GOT3 (cell line): ENCODE measurements around the gene FRMD8.
A peak's percentile ranks its signal among the peaks of the same experiment; 100 is the strongest.

ENCODE experiments used
- DNase-seq: peaks from one replicate; lab custom pipeline; 2025; ENCODE audit warnings: mixed read lengths; lab: John Stamatoyannopoulos, UW

FRMD8 gene

DNA sequence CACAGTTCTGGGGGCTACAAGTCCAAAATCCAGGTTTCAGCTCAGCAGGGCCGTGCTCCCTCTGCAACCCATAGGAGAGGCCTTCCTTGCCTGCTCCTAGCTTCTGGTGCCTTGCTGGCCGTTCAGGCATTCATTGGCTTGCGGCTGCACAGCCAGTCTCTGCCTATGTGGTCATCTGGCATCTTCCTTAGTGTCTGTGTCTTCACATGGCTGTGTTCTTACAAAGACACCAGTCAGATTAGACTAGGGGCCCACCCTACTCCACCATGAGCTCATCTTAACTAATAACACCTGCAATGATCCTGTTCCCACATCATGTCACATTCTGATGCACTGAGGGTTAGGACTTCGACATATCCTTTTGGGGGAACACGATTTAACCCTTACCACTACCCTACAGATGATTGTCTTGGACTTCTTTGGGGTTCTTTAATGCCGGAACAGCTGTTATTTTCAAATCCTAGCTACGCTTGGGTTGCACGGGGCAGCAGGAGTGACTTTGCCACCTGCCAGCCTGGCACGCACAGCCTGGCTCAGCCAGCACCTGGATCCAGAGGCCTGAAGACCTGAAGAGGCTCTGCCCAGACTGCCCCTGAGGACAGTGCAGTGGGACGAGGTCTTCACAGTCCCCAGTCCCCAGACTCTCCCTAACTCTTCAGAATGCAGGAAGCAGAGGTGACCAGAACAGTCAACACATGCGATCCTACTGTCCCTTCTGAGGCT, 28.5 kb downstream of the FRMD8 start:
- no peak for DNase-seq

DNA sequence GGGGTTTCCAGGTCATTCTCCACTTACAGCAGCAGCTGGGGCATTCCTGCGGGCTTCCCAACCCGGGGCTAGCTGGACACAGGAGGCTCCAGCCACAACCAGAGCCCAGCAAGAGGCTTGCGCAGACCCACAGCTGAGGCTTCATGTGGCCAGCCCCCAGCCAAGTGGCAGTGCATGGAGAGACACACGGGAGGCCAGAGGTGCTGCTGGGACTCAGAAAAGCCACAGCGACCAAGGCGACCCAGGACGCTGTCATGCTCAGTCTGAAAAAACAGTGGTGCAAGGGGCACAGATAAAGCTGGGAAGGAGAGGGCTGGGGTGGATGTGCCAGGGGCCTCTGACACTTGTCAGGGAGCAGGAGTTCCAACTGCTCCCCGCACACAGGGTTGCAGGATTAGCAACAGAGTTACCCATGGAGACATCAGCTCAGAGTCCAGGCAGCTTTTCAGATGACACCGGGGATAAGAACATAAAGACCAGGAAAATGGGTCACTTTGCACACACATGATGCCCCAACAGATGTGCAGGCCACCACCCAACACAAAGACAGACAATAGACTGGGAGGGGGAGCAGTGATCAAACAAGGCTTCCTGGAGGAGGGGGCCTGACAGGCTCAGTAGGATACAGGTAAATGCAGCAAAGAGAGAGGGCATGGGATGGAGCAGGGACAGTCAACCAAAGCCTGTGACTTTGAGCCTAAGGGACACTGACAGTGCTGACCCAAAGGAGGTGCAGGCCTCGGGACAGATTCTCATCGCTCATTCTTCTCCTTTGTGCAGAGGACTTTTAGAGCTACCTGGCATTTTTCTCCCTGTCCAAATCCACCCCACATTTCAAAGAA, 29.3 kb downstream of the FRMD8 start:
- no peak for DNase-seq

DNA sequence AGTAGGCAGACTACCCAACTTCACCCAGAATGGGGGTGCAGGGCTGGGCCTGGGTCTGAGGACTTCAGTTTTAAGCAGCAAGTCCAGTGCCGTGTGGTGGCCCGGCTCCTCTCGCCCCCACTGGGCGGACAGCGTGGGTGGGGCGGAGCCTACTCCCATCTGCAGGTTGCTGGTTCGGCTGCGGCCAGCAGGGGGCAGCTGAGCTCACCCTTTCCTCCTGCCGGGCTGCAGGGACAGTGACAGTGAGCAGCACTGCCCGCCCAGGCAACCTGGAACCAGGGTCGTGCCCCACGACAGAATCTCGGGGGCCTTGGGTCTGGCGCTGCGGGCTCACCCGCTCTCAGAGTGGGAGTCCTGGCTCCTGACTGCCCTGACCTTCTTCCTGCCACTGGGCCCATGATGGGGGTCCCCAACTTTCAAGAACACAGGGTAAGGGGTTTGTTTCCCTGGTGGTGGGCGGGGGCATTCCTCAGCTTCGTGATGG, 29.9 kb downstream of the FRMD8 start:
- peak; percentile 36 for DNase-seq

DNA sequence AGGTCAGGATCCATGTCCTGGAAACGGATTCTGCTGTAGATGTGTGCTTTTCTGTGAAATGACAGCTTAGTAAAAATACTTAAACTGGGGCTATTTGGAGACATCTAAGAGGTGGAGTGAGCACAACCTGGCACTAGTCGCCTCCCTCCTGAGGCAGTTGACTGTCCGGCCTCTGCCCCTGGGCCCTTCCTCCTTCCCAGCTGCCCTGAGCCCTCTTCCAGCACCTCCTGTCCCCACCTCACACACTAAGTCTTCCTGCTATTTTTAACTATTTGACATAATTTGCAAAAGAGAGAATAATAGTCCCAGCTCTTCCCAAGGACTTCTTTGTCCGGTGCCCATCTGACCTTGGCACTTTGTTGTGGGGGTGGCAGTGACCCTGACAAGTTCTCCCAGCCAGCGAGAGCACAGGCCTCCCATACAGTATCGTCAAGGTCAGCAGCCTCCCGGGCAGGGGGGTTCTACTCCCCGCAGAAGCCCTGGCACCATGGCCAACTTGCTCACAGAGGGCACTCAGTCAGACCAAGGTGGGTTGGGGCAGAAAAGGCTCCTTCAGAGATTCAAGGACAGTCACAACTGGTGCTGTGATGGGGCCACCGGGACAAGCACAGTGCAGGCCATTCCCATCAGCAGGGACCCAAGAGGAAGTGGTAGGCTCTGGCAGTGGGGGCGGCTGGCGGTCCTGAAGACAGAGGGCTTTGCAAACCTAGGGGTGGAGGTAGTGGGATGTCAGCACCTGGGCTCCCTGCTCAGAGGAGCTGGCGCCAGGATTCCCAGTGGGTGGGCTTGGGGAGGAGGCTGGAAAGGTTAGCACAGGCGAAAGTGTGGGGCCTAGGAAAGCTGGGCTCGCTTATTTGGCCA, 30.6 kb downstream of the FRMD8 start:
- no peak for DNase-seq

DNA sequence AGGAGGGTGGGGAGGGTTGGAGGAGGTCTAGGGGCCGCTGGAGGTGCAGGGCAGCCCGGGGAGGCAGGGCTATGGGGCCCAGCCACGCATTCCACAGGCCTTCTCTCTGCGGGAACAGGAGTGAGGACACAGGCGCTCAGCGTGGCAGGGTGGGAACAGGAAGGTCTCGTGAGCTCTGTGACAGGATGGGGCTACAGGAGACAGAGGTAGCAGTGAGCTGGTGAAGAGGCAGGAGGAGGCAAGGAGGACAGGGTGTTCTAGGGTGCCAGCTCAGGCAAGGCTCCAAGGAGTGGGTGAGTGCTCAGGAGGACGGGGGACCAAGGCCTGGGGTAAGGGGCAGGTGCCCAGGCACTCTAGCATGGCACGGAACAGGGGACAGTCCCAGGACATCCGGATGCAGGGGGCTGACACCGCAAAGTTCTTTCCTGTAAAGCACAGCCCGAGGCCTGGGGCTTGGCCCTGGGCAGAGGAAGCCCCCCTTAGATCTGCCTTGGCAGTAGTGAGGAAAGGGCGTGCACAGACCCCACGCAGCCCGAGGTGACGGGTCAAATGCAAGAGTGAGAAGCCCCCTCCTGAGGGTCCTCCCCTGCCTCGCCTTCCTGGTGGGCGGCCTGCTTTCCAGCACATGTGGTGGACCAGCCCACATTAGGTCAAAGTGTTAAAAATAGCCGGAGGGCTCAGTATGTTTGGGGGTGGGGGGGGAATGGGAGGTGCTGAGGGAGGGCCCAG, 31.4 kb downstream of the FRMD8 start:
- no peak for DNase-seq

DNA sequence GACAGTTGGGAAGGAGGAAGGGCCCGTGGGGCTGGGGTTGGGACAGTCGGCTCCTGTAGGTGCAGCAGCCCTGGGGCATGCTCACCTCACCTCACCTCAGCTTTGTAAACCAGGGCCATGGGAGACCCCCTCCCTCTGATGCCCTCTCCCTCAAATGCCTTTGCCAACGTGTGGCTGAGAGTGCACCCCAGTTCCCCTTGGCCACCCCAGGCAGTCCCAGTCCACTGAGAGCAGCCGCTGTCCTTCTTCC, 31.9 kb downstream of the FRMD8 start:
- no peak for DNase-seq

DNA sequence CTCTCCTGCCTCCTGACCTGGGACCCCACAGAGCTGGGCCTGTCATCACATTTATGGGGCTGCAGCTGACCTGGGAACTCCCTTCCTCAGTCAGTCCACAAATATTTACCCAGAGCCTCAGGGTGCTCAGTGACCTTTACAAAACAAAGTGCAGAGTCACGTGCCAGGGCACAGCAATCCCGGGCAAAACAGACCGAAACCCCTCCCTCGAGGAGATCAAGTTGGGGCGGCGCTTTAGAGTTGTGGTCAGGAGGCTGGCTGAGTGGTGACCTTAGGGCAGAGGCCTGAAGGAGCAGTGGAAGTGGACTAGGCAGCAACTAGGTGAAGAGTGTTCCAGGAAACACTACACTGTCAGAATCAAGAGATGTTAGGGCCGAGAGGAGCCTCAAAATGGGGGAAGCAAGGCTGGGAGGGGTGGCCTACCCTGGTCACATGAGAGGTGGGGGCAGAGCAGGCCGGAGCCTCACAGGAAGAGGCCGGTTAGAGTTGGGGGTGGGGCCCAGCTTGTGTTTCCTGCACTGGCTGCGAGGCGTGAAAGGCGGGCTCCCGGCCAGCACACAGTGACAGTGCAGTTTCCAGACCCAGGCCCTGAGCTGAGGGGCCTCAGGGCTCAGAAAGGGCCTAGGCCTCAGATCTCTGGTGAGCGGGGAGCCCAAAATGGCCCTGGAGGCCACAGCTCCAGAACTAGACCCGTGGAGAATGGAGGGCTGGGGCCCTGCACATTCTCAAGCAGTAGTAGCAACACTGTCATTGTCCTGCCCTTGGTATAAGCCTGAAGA, 32.4 kb downstream of the FRMD8 start:
- peak; percentile 78 for DNase-seq

DNA sequence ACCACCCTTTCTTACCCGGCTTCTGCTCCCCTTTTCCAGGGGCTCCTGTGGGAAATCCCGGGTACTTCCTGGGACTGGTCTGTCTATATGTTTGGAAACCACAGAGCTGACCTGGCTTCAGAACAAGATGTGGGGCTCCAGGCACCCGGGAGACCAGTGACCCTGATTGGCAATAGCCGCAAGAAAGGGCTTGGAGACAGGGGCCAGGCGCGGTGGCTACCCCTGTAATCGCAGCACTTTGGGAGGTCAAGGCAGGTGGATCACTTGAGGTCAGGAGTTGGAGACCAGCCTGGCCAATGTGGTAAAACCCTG, 33.0 kb downstream of the FRMD8 start:
- DNase-seq = no peak

DNA sequence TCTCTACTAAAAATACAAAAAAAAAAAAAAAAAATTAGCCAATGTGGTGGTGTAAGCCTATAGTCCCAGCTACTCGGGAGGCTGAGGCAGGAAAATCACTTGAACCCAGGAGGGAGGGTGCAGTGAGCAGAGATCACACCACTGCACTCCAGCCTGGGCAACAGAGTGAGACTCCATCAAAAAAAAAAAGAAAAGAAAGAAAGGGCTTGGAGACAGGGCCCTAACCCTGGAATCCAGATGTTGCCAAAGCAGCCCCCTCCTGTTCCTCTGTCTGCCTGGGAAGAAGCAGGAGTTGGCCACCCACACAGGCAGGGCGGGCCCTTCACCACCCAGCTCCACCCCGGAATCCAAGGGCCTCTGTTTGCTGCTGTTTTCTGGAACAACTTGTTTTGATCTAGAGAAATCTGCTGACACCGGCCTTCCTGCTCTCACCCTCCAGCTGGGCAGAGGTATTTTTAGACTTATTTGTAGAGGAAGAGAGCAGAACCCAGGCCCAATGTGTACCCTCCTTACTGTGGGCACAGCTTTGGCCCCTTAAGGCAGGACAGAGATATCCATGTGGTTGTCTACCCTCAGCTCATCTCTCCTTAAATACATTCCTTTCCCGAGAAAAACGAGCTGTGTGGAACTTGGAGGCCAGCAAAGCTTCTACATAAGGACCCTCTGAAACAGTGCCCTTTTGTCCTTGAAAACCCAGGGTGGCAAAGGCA, 33.5 kb downstream of the FRMD8 start:
- no peak for DNase-seq

DNA sequence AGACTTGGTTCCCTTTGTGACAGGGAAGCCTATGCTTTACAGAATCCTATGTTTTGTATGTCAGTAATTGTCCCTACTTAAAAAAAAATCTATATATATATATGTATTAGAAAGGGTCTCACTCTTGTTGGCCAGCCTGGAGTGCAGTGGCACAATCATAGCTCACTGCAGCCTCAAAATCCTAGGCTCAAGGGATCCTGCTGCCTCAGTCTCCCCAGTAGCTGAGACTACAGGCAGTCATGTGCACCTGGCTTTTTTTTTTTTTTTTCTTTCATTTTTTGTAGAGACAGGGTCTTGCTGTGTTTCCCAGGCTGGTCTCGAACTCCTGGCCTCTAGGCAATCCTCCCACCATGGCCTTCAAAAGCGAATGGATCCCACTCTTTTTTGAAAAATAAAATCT, 34.1 kb downstream of the FRMD8 start:
- DNase-seq = no peak

DNA sequence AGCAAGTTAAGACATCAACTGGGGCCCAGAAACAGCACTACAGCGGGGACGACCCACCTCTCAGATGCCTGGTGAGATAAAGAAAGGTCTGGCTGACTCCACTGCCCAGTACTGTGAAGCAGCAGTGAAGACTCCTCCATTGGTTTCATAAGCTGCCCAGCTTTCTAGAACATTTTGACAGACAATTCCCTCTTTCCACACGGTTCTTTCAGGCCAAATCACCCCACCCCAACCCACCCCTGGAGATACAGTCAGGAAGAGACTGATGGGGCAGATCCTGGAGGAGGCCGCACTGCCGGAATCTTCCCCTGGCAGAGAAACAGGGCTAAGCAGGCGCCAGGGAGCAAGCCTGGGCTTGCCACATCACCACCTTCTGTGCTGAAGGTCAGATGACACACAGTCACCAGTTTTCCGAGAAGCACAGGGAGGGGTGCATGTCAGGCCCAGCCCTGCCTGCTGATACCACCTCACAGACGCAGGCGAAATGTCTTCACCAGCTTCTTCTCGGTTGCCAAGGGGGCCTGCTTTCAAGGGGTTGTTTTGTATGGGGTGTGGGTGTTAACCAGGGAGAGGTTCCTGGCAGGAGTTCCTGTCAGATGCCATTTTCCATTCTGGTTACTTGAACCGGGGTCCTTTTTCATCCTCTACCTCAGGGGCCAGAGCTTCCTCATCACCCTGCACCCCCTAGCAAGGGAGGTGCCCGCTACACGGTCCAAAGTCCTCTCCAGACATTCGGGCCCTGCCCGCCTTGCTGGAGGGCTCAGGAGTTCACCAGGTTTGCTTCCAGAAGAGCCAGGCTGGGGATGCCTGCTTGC, 34.7 kb downstream of the FRMD8 start:
- peak; percentile 68 for DNase-seq

DNA sequence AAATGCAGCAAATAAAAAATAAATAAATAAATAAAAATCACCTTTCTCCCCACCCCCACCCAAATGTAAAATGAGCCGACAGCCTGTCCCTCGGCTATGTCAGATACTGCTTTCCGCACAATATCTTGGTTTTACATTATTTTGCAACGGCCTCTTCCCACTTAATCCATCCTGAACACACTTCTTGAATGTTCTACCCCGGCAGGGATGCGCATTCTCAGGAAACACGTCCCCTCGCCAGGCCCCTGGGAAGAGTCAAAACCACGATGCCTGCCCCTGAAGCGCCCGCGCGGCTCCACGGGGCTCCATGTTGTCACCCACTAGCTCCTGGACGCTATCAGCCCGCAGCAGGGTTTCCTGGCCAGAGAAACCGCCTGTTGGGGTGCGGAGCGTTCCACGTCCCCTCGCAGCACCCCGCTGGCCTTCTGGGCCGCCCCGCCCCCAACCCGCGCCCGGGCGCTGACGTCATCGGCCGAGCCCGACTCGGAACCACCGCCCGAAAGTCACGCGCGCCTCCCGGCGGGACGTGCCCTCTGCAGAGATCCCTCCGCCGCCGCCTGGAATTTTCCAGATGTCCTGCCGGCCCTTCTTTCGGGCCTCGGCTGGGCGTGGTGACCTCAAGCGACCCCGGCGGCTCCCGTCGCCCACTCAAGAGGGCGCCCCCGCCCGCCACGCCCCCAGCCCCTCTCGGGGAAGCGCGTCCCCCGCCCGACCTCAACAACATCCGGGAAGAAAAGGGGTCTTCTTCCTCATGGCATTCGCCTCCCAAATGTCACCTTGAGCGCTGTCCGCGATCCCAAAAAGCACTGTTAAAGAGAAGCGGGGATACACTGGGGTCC, 35.6 kb downstream of the FRMD8 start:
- peak; percentile 85 for DNase-seq

DNA sequence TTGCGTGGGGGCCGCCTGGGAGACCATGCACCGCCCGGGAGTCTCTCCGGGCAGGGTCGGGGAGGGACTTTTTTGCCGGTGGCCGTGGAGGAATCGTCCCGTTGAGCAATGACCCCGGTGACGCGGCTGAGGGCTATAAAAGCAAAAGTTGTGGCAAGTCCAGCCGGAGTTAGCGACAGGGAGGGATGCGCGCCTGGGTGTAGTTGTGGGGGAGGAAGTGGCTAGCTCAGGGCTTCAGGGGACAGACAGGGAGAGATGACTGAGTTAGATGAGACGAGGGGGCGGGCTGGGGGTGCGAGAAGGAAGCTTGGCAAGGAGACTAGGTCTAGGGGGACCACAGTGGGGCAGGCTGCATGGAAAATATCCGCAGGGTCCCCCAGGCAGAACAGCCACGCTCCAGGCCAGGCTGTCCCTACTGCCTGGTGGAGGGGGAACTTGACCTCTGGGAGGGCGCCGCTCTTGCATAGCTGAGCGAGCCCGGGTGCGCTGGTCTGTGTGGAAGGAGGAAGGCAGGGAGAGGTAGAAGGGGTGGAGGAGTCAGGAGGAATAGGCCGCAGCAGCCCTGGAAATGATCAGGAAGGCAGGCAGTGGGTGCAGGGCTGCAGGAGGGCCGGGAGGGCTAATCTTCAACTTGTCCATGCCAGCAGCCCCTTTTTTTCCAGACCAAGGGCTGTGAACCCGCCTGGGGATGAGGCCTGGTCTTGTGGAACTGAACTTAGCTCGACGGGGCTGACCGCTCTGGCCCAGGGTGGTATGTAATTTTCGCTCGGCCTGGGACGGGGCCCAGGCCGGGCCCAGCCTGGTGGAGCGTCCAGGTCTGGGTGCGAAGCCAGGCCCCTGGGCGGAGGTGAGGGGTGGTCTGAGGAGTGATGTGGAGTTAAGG, 36.4 kb downstream of the FRMD8 start, which contains the start of gene NEAT1:
NEAT1 (plus strand) TSS at position 166 of the 883 bp plus-strand sequence.
- DNase-seq = peak; percentile 87

DNA sequence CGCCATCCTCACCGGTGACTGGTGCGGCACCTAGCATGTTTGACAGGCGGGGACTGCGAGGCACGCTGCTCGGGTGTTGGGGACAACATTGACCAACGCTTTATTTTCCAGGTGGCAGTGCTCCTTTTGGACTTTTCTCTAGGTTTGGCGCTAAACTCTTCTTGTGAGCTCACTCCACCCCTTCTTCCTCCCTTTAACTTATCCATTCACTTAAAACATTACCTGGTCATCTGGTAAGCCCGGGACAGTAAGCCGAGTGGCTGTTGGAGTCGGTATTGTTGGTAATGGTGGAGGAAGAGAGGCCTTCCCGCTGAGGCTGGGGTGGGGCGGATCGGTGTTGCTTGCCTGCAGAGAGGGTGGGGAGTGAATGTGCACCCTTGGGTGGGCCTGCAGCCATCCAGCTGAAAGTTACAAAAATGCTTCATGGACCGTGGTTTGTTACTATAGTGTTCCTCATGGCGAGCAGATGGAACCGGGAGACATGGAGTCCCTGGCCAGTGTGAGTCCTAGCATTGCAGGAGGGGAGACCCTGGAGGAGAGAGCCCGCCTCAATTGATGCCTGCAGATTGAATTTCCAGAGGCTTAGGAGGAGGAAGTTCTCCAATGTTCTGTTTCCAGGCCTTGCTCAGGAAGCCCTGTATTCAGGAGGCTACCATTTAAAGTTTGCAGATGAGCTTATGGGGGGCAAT, 37.2 kb downstream of the FRMD8 start:
- DNase-seq = no peak

DNA sequence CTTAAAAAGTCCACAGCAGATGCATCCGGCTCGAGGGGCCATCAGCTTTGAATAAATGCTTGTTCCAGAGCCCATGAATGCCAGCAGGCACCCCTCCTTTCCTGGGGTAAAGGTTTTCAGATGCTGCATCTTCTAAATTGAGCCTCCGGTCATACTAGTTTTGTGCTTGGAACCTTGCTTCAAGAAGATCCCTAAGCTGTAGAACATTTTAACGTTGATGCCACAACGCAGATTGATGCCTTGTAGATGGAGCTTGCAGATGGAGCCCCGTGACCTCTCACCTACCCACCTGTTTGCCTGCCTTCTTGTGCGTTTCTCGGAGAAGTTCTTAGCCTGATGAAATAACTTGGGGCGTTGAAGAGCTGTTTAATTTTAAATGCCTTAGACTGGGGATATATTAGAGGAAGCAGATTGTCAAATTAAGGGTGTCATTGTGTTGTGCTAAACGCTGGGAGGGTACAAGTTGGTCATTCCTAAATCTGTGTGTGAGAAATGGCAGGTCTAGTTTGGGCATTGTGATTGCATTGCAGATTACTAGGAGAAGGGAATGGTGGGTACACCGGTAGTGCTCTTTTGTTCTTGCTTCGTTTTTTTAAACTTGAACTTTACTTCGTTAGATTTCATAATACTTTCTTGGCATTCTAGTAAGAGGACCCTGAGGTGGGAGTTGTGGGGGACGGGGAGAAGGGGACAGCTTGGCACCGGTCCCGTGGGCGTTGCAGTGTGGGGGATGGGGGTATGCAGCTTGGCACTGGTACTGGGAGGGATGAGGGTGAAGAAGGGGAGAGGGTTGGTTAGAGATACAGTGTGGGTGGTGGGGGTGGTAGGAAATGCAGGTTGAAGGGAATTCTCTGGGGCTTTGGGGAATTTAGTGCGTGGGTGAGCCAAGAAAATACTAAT, 38.0 kb downstream of the FRMD8 start:
- no peak for DNase-seq
